ENCODE data around the gene AK5. TPM values are rescaled to one million over a fixed set of nuclear protein-coding genes. Genes with fewer than 3 reads are reported as not detected.

The AK5 gene
- total RNA-seq, 1 donor from 2014 or later: 6.9 TPM

- H3K27me3 ChIP-seq: no peaks in the 10 kb centered on the region
Measured at GRCh38 chr1:77605246-77606026, 323.6 kb downstream of the AK5 start.

GRCh38 chr1:77608893-77609292, 327.1 kb downstream of the AK5 start:
- TF ChIP-seq POLR2AphosphoS5 (IDR thresholded peaks at IDR 0.05; ENCODE audit: insufficient read depth in 1 of 2, low read depth in 1 of 2): no peak
- TF ChIP-seq, protein P1, sequence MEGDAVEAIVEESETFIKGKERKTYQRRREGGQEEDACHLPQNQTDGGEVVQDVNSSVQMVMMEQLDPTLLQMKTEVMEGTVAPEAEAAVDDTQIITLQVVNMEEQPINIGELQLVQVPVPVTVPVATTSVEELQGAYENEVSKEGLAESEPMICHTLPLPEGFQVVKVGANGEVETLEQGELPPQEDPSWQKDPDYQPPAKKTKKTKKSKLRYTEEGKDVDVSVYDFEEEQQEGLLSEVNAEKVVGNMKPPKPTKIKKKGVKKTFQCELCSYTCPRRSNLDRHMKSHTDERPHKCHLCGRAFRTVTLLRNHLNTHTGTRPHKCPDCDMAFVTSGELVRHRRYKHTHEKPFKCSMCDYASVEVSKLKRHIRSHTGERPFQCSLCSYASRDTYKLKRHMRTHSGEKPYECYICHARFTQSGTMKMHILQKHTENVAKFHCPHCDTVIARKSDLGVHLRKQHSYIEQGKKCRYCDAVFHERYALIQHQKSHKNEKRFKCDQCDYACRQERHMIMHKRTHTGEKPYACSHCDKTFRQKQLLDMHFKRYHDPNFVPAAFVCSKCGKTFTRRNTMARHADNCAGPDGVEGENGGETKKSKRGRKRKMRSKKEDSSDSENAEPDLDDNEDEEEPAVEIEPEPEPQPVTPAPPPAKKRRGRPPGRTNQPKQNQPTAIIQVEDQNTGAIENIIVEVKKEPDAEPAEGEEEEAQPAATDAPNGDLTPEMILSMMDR (IDR thresholded peaks at IDR 0.05): no peak
- no peak for TF ChIP-seq POLR2A (IDR thresholded peaks at IDR 0.05)
- peaks cover 0 to 4% of the 10 kb centered on the region in 2 donors for H3K36me3 ChIP-seq
- DNase-seq (ENCODE audit: extremely low spot score in 2 of 2): no peak
- intact Hi-C loops (cut with DNase I): no loop called here
- H3K9me3 ChIP-seq: peaks cover 14% of the 10 kb centered on the region
- H3K4me1 ChIP-seq: peaks cover 20% of the 10 kb centered on the region
- no peaks in the 10 kb centered on the region for H3K27me3 ChIP-seq
- H3K27ac ChIP-seq: no peak overlapping the region
- no peak overlapping the region for H3K4me3 ChIP-seq

More at GRCh38 chr1:77605246-77606026, 323.6 kb downstream of the AK5 start:
- H3K27ac ChIP-seq: no peak overlapping the region
- peaks cover 20% of the 10 kb centered on the region for H3K4me1 ChIP-seq
- intact Hi-C loops (cut with DNase I): no loop called here
- no peak for DNase-seq (ENCODE audit: extremely low spot score in 2 of 2)
- TF ChIP-seq POLR2AphosphoS5 (IDR thresholded peaks at IDR 0.05; ENCODE audit: insufficient read depth in 1 of 2, low read depth in 1 of 2) (no peak), POLR2A (IDR thresholded peaks at IDR 0.05) (no peak)
- TF ChIP-seq, protein P1 (IDR thresholded peaks at IDR 0.05): no peak
- H3K4me3 ChIP-seq: no peak overlapping the region
- H3K36me3 ChIP-seq: peaks cover 0 to 4% of the 10 kb centered on the region in 2 donors
- H3K9me3 ChIP-seq: peaks cover 14% of the 10 kb centered on the region

Small RNA genes within 50 kb of the gene (small RNA-seq; reads per million reads assigned to genes)
- gene RNU7-8P: not detected

Other genes starting within 250 kb of the AK5 start
- 12.8 TPM for gene PIGK, start 62.6 kb upstream of the AK5 start, total RNA-seq

Data from vagina (tissue), 2 donors.